ENCODE results near the gene SRR. TPM values are rescaled to one million over a fixed set of nuclear protein-coding genes. Genes with fewer than 3 reads are reported as not detected.
"Not testable (repeated sequence)": the region's sequence is repeated elsewhere in the genome, so short reads cannot be mapped to it uniquely, and the experiment has no call there.

SRR gene
- 18.4 TPM for polyA plus RNA-seq (2012; ENCODE audit: low read depth, missing spikeins)

DNA sequence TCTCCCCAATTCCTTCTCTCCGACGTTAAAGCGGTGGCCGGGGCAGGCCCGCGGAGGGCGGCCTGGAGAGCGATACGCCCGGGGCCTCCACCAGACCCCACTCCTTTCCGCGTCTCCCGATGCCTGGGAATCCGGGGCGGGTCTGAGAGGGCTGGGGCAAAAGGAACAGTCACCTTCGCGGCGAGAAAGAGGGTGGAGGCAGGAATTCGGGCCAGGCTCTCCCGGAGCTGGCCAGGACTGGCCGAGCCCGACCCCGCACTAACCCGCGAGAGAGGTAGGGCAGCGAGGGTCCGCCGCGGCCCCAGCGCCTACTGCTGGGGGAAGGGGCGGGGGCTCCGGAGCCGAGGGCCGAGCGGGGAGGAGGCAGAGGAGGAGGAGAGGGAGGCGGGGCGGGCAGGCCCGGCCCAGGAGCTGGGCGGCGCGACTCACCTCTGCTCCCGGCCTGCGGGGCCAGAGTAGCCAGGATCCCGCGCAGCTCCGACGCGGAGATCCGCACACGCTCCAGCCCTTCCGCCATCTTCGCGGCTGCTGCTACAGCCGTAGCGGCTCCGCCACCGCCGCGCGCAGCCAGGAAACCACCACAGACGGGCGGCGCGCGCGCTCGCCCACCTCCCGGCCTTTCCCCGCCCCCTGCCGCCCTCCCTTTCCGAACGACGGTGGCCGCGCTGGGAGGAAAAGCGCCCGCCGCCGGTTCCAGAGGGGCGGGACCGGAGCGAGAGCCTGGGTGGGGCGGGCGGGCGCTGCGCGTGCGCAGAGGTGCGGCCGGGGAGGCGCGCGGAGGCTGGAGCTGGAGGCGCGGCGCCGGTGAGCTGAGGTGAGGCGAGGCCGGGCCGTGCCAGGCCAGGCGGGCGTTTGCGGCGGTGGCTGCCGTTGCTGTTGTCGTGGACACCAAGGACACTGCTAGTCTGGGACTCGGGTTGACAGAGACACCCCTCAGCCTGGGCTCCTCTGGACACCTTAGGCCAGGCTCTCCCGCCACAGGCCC is at the start of gene SRR, which contains the start of gene SMG6:
Gene SRR, plus strand, starts transcription at position 747 of the 985 bp plus-strand sequence. CDS start 11,611 bp downstream, outside the sequence.
Gene SMG6, minus strand, starts transcription at position 582 of the 985 bp plus-strand sequence. Its CDS starts 65 bp downstream, at position 517.
- DNase-seq (ENCODE audit: insufficient read length, low spot score) (peak; percentile 97), FAIRE-seq (peak; percentile 86)
- TF ChIP-seq TAF1 (IDR thresholded peaks at IDR 0.05; ENCODE audit: low read depth, low read length) (peak; percentile 72), POU2F2 (IDR thresholded peaks at IDR 0.05; ENCODE audit: low read depth, low read length) (peak; percentile 71; the same call in 1 of the 2 replicates), SPI1 (IDR thresholded peaks at IDR 0.05; ENCODE audit: low read depth, low read length) (no peak), PAX5 (IDR thresholded peaks at IDR 0.05; ENCODE audit: insufficient read depth, low read length, severe bottlenecking) (no peak), POLR2AphosphoS5 (IDR thresholded peaks at IDR 0.05; ENCODE audit: low read depth, low read length) (peak; percentile 90), POLR2A (IDR thresholded peaks at IDR 0.05; ENCODE audit: low read depth, low read length) (peak; percentile 87)

DNA sequence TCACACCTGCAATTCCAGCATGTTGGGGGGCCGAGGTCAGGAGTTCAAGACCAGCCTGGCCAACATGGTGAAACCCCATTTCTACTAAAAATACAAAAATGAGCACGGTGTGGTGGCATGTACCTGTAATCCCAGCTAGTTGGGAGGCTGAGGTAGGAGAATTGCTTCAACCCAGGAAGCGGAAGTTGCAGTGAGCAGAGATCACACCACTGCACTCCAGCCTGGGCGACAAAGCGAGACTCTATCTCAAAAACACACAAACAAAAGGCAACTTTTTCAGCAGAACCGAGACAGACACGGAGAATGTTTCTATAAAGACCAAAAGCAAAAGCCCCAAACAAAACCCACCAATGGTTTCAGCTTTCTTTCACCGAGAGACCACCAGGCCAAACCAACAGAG is 44.9 kb upstream of the SRR start:
- peak; percentile 38 for TF ChIP-seq SPI1 (IDR thresholded peaks at IDR 0.05; ENCODE audit: low read depth, low read length)
- FAIRE-seq: peak; percentile 51
- not testable (repeated sequence) for DNase-seq (ENCODE audit: insufficient read length, low spot score)

DNA sequence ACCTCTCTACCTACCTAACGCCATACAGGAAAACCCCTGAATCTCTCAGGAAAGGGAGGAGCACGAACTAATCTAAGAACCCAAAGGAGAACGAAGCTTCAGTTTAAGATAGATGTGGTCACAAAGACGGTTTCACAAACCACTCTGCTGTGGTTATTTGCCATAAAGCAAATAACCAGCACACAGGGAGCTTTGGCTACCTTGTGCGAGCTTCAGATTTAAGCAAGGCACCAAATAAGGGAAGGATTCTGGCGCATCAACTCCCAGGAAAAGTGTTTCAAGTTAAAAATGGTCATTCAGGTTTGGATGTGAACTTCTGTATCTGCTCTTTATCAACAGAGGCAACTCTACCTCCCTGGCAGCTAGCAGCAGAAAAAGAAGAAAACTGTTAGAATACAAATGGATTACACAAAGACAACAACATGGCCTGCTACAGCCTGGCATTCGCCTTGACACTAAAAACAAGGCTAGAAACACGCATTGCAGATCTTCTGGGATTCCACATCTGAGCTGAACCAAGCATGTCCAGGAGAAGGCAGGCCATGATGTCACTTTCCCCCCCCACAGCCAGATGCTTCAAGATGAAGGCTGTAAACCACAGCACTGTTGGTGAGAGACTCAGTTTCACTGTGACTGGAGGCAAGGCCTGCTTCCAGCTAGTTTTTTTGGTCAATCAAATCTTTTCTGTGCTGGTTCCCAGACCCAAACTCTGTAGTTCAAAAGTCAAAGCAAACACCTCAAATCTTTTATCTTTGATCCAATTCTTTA is 43.8 kb upstream of the SRR start:
- DNase-seq (ENCODE audit: insufficient read length, low spot score) (peak; percentile 36), FAIRE-seq (peak; percentile 98)
- TF ChIP-seq SPI1 (IDR thresholded peaks at IDR 0.05; ENCODE audit: low read depth, low read length) (no peak), POU2F2 (IDR thresholded peaks at IDR 0.05; ENCODE audit: low read depth, low read length) (peak; percentile 57; the same call in 1 of the 2 replicates), PAX5 (IDR thresholded peaks at IDR 0.05; ENCODE audit: insufficient read depth, low read length, severe bottlenecking) (peak; percentile 30), POLR2AphosphoS5 (IDR thresholded peaks at IDR 0.05; ENCODE audit: low read depth, low read length) (peak; percentile 78), POLR2A (IDR thresholded peaks at IDR 0.05; ENCODE audit: low read depth, low read length) (peak; percentile 63)

- FAIRE-seq: peak; percentile 50
- DNase-seq (ENCODE audit: insufficient read length, low spot score): no peak
Observed at GRCh38 chr17:2262135-2262587, 41.6 kb upstream of the SRR start.

GRCh38 chr17:2263183-2264066 is 40.3 kb upstream of the SRR start:
- no peak for DNase-seq (ENCODE audit: insufficient read length, low spot score)
- FAIRE-seq: no peak
- TF ChIP-seq POLR2AphosphoS5 (IDR thresholded peaks at IDR 0.05; ENCODE audit: low read depth, low read length) (no peak), SPI1 (IDR thresholded peaks at IDR 0.05; ENCODE audit: low read depth, low read length) (no peak), POU2F2 (IDR thresholded peaks at IDR 0.05; ENCODE audit: low read depth, low read length) (no peak), POLR2A (IDR thresholded peaks at IDR 0.05; ENCODE audit: low read depth, low read length) (no peak), TAF1 (IDR thresholded peaks at IDR 0.05; ENCODE audit: low read depth, low read length) (no peak), PAX5 (IDR thresholded peaks at IDR 0.05; ENCODE audit: insufficient read depth, low read length, severe bottlenecking) (no peak)

More at GRCh38 chr17:2262135-2262587, 41.6 kb upstream of the SRR start:
- TF ChIP-seq POLR2AphosphoS5 (IDR thresholded peaks at IDR 0.05; ENCODE audit: low read depth, low read length) (no peak), POLR2A (IDR thresholded peaks at IDR 0.05; ENCODE audit: low read depth, low read length) (no peak), TAF1 (IDR thresholded peaks at IDR 0.05; ENCODE audit: low read depth, low read length) (no peak), PAX5 (IDR thresholded peaks at IDR 0.05; ENCODE audit: insufficient read depth, low read length, severe bottlenecking) (no peak), POU2F2 (IDR thresholded peaks at IDR 0.05; ENCODE audit: low read depth, low read length) (no peak), SPI1 (IDR thresholded peaks at IDR 0.05; ENCODE audit: low read depth, low read length) (no peak)

- no peak for DNase-seq (ENCODE audit: insufficient read length, low spot score)
- FAIRE-seq: peak; percentile 28
- TF ChIP-seq PAX5 (IDR thresholded peaks at IDR 0.05; ENCODE audit: insufficient read depth, low read length, severe bottlenecking) (no peak), POLR2A (IDR thresholded peaks at IDR 0.05; ENCODE audit: low read depth, low read length) (0 out of 2 replicates have a peak, but pooled peaks have one; percentile 24)
Observed at GRCh38 chr17:2264067-2264860, 39.5 kb upstream of the SRR start.

DNA sequence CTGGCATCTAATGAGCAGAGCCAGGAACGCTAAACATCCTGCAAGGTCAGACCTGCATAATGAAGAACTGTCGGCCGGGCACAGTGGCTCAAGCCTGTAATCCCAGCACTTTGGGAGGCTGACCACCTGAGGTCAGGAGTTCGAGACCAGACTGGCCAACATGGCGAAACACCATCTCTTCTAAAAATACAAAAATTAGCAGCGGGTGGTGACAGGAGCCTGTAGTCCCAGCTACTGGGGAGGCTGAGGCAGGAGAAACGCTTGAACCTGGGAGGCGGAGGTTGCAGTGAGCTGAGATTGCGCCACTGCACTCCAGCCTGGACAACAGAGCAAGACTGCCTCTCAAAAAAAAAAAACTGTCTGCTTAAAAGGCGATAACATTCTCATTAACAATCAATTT is 38.6 kb upstream of the SRR start:
- DNase-seq (ENCODE audit: insufficient read length, low spot score); FAIRE-seq: not testable (repeated sequence)

GRCh38 chr17:2266045-2266864 is 37.5 kb upstream of the SRR start:
- DNase-seq (ENCODE audit: insufficient read length, low spot score) (no peak), FAIRE-seq (peak; percentile 93)
- no peak for TF ChIP-seq SPI1 (IDR thresholded peaks at IDR 0.05; ENCODE audit: low read depth, low read length)
- peak; percentile 34; the same call in 1 of the 2 replicates for TF ChIP-seq TAF1 (IDR thresholded peaks at IDR 0.05; ENCODE audit: low read depth, low read length)
- no peak for TF ChIP-seq PAX5 (IDR thresholded peaks at IDR 0.05; ENCODE audit: insufficient read depth, low read length, severe bottlenecking)
- no peak for TF ChIP-seq POLR2A (IDR thresholded peaks at IDR 0.05; ENCODE audit: low read depth, low read length)
- TF ChIP-seq POU2F2 (IDR thresholded peaks at IDR 0.05; ENCODE audit: low read depth, low read length): peak; percentile 66; the same call in 1 of the 2 replicates
- no peak for TF ChIP-seq POLR2AphosphoS5 (IDR thresholded peaks at IDR 0.05; ENCODE audit: low read depth, low read length)
